SK-N-SH (cell line): ENCODE measurements around the gene APRT. TPM values are rescaled to one million over a fixed set of nuclear protein-coding genes. Genes with fewer than 3 reads are reported as not detected.

Experiments
- CTCF ChIA-PET: fragments of 300-600, 350-600 bp; formaldehyde crosslinking; extraction: SDS; loops from one replicate; lab custom pipeline; 2021; lab: Yijun Ruan, JAX
- POLR2A ChIA-PET: fragments of 350-600 bp; sonication (Branson Sonifier 250); formaldehyde crosslinking; extraction: SDS; loops from one replicate; lab custom pipeline; 2020; ENCODE audit warnings: antibody characterized with exemption, inconsistent platforms; lab: Yijun Ruan, JAX
- DNase-seq: peaks from one replicate; pipeline ENCODE4 v3.0.0; 2012
- H2AFZ ChIP-seq: fragments of 200-600 bp; sonication (generic); 2 replicates; pipeline ENCODE4 v1.8.1; 2016; ENCODE audit warnings: antibody characterized with exemption, mild to moderate bottlenecking, low read depth
- H3F3A ChIP-seq: fragments of 200-600 bp; sonication (generic); replicated peaks from 2 replicates; pipeline ENCODE3; 2016; ENCODE audit warnings: antibody characterized with exemption, mild to moderate bottlenecking; ENCODE audit not compliant: insufficient read depth
- H3K27ac ChIP-seq, 2 experiments: fragments of 200-500 bp in 1 of 2; fragments of 200-600 bp in 1 of 2; sonication (Bioruptor generic) in 1 of 2; sonication (generic), shearing (Covaris generic) in 1 of 2; 2 replicates each; pipeline versions ENCODE4 v1.5.1 to v1.6.1; 2014 to 2016; ENCODE audit warnings: low read depth in 2 of 2, inconsistent platforms in 1 of 2, low read length in 1 of 2, mild to moderate bottlenecking in 1 of 2, mixed read lengths in 1 of 2
- H3K27me3 ChIP-seq: fragments of 200-600 bp; sonication (generic), shearing (Covaris generic); 2 replicates; pipeline ENCODE4 v1.6.1; 2016; ENCODE audit warnings: mixed run types; ENCODE audit not compliant: insufficient read depth
- H3K36me3 ChIP-seq, 2 experiments: fragments of 200-500 bp in 1 of 2; fragments of 200-600 bp in 1 of 2; sonication (Bioruptor generic) in 1 of 2; sonication (generic) in 1 of 2; replicated peaks in 1 of 2; 2 replicates each; pipeline versions ENCODE3 to v1.5.1; 2014 to 2016; ENCODE audit warnings: low read length in 1 of 2, mild to moderate bottlenecking in 1 of 2; ENCODE audit not compliant: insufficient read depth in 2 of 2, control insufficient read depth in 1 of 2
- H3K4me1 ChIP-seq, 2 experiments: fragments of 200-500 bp in 1 of 2; fragments of 200-600 bp in 1 of 2; sonication (Bioruptor generic) in 1 of 2; sonication (generic), shearing (Covaris generic) in 1 of 2; 2 replicates each; pipeline versions ENCODE4 v1.5.1 to v1.6.1; 2014 to 2016; ENCODE audit warnings: low read depth in 1 of 2, low read length in 1 of 2, mixed run types in 1 of 2; ENCODE audit not compliant: insufficient read depth in 2 of 2, control insufficient read depth in 1 of 2
- H3K4me2 ChIP-seq: fragments of 200-600 bp; sonication (generic), shearing (Covaris generic); 2 replicates; pipeline ENCODE4 v1.6.1; 2017; ENCODE audit warnings: mixed run types
- H3K4me3 ChIP-seq, 2 experiments: fragments of 200-500 bp in 1 of 2; fragments of 200-600 bp in 1 of 2; sonication (Bioruptor generic) in 1 of 2; sonication (generic), shearing (Covaris generic) in 1 of 2; 2 replicates each; pipeline versions ENCODE4 v1.5.1 to v1.8.1; 2014 to 2016; ENCODE audit warnings: low read depth in 2 of 2, inconsistent platforms in 1 of 2, low read length in 1 of 2, mild to moderate bottlenecking in 1 of 2, mixed read lengths in 1 of 2, moderate library complexity in 1 of 2
- H3K79me2 ChIP-seq: fragments of 200-600 bp; sonication (generic); 2 replicates; pipeline ENCODE4 v1.8.1; 2017; ENCODE audit warnings: mild to moderate bottlenecking; ENCODE audit not compliant: insufficient read depth
- H3K9ac ChIP-seq: fragments of 200-600 bp; sonication (generic); 2 replicates; pipeline ENCODE4 v1.6.1; 2017; ENCODE audit warnings: mixed run types
- H3K9me2 ChIP-seq: fragments of 200-600 bp; sonication (generic); 2 replicates; pipeline ENCODE4 v1.6.1; 2017; ENCODE audit warnings: mixed run types
- H3K9me3 ChIP-seq: fragments of 200-600 bp; sonication (generic); 2 replicates; pipeline ENCODE4 v1.6.1; 2017; ENCODE audit warnings: mixed run types, mild to moderate bottlenecking, moderate library complexity
- H4K20me1 ChIP-seq: fragments of 200-600 bp; sonication (generic); 2 replicates; pipeline ENCODE4 v1.6.1; 2017; ENCODE audit warnings: mild to moderate bottlenecking, mixed run types; ENCODE audit not compliant: insufficient read depth
- CHD2 ChIP-seq: fragments of 150-350 bp; IDR thresholded peaks from 2 replicates; pipeline ENCODE4 v1.6.1; 2018; ENCODE audit warnings: low read length; ENCODE audit not compliant: partially characterized antibody
- EP300 ChIP-seq, 2 experiments: IDR thresholded peaks; 2 replicates each; pipeline versions ENCODE4 v1.4.0 to v1.6.1; 2012; ENCODE audit warnings: borderline replicate concordance in 1 of 2, low read depth in 1 of 2, low read length in 1 of 2
- FOSL2 ChIP-seq: IDR thresholded peaks from 2 replicates; pipeline ENCODE4 v1.4.0; 2012; ENCODE audit warnings: low read depth, mild to moderate bottlenecking, moderate library complexity, borderline replicate concordance
- FOXJ3 ChIP-seq: sonication (generic); formaldehyde crosslinking; IDR thresholded peaks from 2 replicates; pipeline ENCODE4 v1.5.1; 2020; ENCODE audit warnings: mild to moderate bottlenecking, missing genetic modification reagents
- GABPA ChIP-seq: IDR thresholded peaks from 2 replicates; pipeline ENCODE4 v1.4.0; 2012; ENCODE audit warnings: low read depth, mild to moderate bottlenecking
- MEF2A ChIP-seq: IDR thresholded peaks from 2 replicates; pipeline ENCODE4 v1.4.0; 2012; ENCODE audit warnings: low read depth, borderline replicate concordance
- NFIC ChIP-seq: IDR thresholded peaks from 2 replicates; pipeline ENCODE4 v1.4.0; 2012; ENCODE audit warnings: borderline replicate concordance
- NRF1 ChIP-seq: IDR thresholded peaks from 2 replicates; pipeline ENCODE4 v1.6.1; 2012; ENCODE audit warnings: low read depth, mild to moderate bottlenecking, low read length
- RAD21 ChIP-seq: IDR thresholded peaks from 2 replicates; pipeline ENCODE4 v1.6.1; 2012; ENCODE audit warnings: mild to moderate bottlenecking, low read length
- RCOR1 ChIP-seq: fragments of 150-350 bp; IDR thresholded peaks from 2 replicates; pipeline ENCODE4 v1.6.1; 2017; ENCODE audit warnings: antibody characterized with exemption, low read length
- REST ChIP-seq: IDR thresholded peaks from 2 replicates; pipeline ENCODE4 v1.6.1; 2012; ENCODE audit warnings: mild to moderate bottlenecking, low read depth, low read length, moderate library complexity
- TAF1 ChIP-seq: IDR thresholded peaks from 2 replicates; pipeline ENCODE4 v1.6.1; 2012; ENCODE audit warnings: low read depth, mild to moderate bottlenecking, low read length, moderate library complexity, borderline replicate concordance
- TCF12 ChIP-seq: IDR thresholded peaks from 2 replicates; pipeline ENCODE4 v1.4.0; 2012
- TEAD4 ChIP-seq: IDR thresholded peaks from 2 replicates; pipeline ENCODE4 v1.4.0; 2012; ENCODE audit warnings: mild to moderate bottlenecking, borderline replicate concordance; ENCODE audit not compliant: insufficient read depth
- WGBS: methylation state at CpG from one replicate; pipeline ENCODE4 v1.1.6; 2017; ENCODE audit warnings: low lambda C conversion rate; 5-methylcytosine and 5-hydroxymethylcytosine counted together
- polyA plus RNA-seq, 3 experiments: library from polyadenylated mRNA; depleted of rRNA; stranded (reverse); fragments of >200 nt; gene quantifications; 2 replicates each; pipeline ENCODE4 v1.2.3, GENCODE V29; 2012

Gene APRT
- polyA plus RNA-seq, 1 of the 3 experiments (the other 2 are of a cell fraction), result 192 TPM

GRCh38 chr16:88777471-88778270 lies 34.1 kb downstream of the APRT start:
- Histone ChIP-seq H3K9me2 (no peaks in the 10 kb centered on the region), H3K9ac (no peak overlapping the region), H4K20me1 (peaks cover 96% of the 10 kb centered on the region), H3F3A (peaks cover 20% of the 10 kb centered on the region), H3K4me1 (peaks cover 4 to 45% of the 10 kb centered on the region in 2 experiments; a peak in 3 of 4 replicates), H3K4me2 (no peak overlapping the region), H3K27me3 (no peaks in the 10 kb centered on the region), H3K36me3 (no peaks in the 10 kb centered on the region), H3K27ac (no peak overlapping the region), H3K9me3 (no peaks in the 10 kb centered on the region), H2AFZ (no peak overlapping the region), H3K79me2 (peaks cover 99% of the 10 kb centered on the region), H3K4me3 (no peak overlapping the region)
- 91% methylated on average over 25 of the region's 34 CpGs for WGBS
- CTCF ChIA-PET, result no interaction called here
- DNase-seq, result no peak
- TF ChIP-seq TAF1 (no peak), GABPA (no peak), FOXJ3 (CRISPR knock-in tag) (no peak), TCF12 (no peak), TEAD4 (no peak), RCOR1 (no peak), MEF2A (no peak), EP300 (IDR thresholded peaks at IDR 0.05; ENCODE audit: borderline replicate concordance in 1 of 2, low read depth in 1 of 2, low read length in 1 of 2) (no peak), CHD2 (no peak)
- POLR2A ChIA-PET, result no interaction called here

DNA sequence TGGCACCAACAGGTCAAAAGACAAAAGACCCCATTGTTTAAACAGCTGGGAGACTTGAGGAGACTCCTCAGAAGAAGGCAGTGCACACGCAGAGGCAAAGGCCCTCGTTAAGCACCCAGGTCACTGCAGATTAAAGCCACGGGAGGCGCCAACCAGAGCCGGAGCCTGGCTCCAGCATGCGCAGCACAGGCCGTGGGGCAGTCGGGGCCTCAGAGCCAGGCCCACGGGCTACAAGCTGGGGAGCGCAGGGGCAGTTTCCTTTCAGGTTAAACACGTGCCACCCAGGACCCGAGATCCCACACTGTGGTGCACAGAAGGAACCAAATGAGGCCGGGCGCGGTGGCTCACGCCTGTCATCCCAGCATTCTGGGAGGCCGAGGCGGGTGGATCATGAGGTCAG lies 35.9 kb downstream of the APRT start:
- peaks cover 28% of the 10 kb centered on the region for H3F3A ChIP-seq
- H3K27me3 ChIP-seq, result no peaks in the 10 kb centered on the region
- H4K20me1 ChIP-seq, result peaks cover 94% of the 10 kb centered on the region
- CTCF ChIA-PET, result interaction anchor here (0.8 kb wide), 1 partner anchor 22 kb away, joined by 4 read pairs; no protein-coding TSS in a partner anchor
- no peak for DNase-seq
- H3K4me1 ChIP-seq, result peaks cover 11 to 39% of the 10 kb centered on the region in 2 experiments; a peak in 3 of 4 replicates
- peaks cover 94% of the 10 kb centered on the region for H3K79me2 ChIP-seq
- H3K36me3 ChIP-seq, result no peaks in the 10 kb centered on the region
- no peak overlapping the region for H3K4me3 ChIP-seq
- H3K4me2 ChIP-seq, result no peak overlapping the region
- H3K9me3 ChIP-seq, result no peaks in the 10 kb centered on the region
- POLR2A ChIA-PET, result no interaction called here
- H3K9ac ChIP-seq, result no peak overlapping the region
- H2AFZ ChIP-seq, result no peak overlapping the region
- H3K27ac ChIP-seq, result no peak overlapping the region
- no peaks in the 10 kb centered on the region for H3K9me2 ChIP-seq
- 90% methylated on average over 18 of the region's 18 CpGs for WGBS
- TF ChIP-seq FOSL2 (no peak), NFIC (no peak), REST (no peak), MEF2A (no peak), NRF1 (no peak), CHD2 (no peak), GABPA (no peak), RAD21 (no peak)
